IPS-20b (cell line): ENCODE results near the gene CNGA1.
"Not testable (repeated sequence)": the region's sequence is repeated elsewhere in the genome, so short reads cannot be mapped to it uniquely, and the experiment has no call there.

Source experiments
- H3K27ac ChIP-seq: one replicate; pipeline ENCODE4 v1.5.1; 2013; ENCODE audit warnings: low read length
- H3K27me3 ChIP-seq: 2 replicates; pipeline ENCODE4 v1.6.1; 2013; ENCODE audit warnings: mild to moderate bottlenecking, low read length, inconsistent platforms; ENCODE audit not compliant: insufficient read depth
- H3K36me3 ChIP-seq: 2 replicates; pipeline ENCODE4 v1.6.1; 2013; ENCODE audit warnings: low read depth, mild to moderate bottlenecking, inconsistent platforms, low read length, moderate library complexity; ENCODE audit not compliant: insufficient read depth
- H3K4me1 ChIP-seq: 2 replicates; pipeline ENCODE4 v1.6.1; 2013; ENCODE audit warnings: mild to moderate bottlenecking, control low read depth, inconsistent platforms, low read length, moderate library complexity; ENCODE audit not compliant: insufficient read depth
- H3K4me3 ChIP-seq: 2 replicates; pipeline ENCODE4 v1.5.1; 2013; ENCODE audit warnings: mild to moderate bottlenecking, low read length, inconsistent platforms
- H3K9ac ChIP-seq: 2 replicates; pipeline ENCODE4 v1.6.1; 2013; ENCODE audit warnings: low read depth, mild to moderate bottlenecking, inconsistent platforms, low read length, moderate library complexity
- H3K9me3 ChIP-seq: 2 replicates; pipeline ENCODE4 v1.6.1; 2013; ENCODE audit warnings: mild to moderate bottlenecking, low read depth, low read length, inconsistent platforms; ENCODE audit not compliant: insufficient read depth

Gene CNGA1

GRCh38 chr4:47954677-47955076 lies 61.8 kb downstream of the CNGA1 start:
- Histone ChIP-seq H3K9me3 (no peaks in the 10 kb centered on the region), H3K4me3 (no peak overlapping the region), H3K4me1 (no peaks in the 10 kb centered on the region), H3K9ac (no peak overlapping the region), H3K27me3 (no peaks in the 10 kb centered on the region), H3K27ac (no peak overlapping the region), H3K36me3 (no peaks in the 10 kb centered on the region)

- Histone ChIP-seq H3K27me3 (no peaks in the 10 kb centered on the region), H3K9me3 (no peaks in the 10 kb centered on the region), H3K36me3 (no peaks in the 10 kb centered on the region), H3K4me3 (no peak overlapping the region), H3K27ac (no peak overlapping the region), H3K4me1 (no peaks in the 10 kb centered on the region), H3K9ac (no peak overlapping the region)
Observed at GRCh38 chr4:47954245-47954644, 62.2 kb downstream of the CNGA1 start.

GRCh38 chr4:47945930-47946726 lies 70.4 kb downstream of the CNGA1 start:
- Histone ChIP-seq H3K4me1 (no peaks in the 10 kb centered on the region), H3K27me3 (no peaks in the 10 kb centered on the region)

GRCh38 chr4:47942081-47942819 lies 74.2 kb downstream of the CNGA1 start:
- no peaks in the 10 kb centered on the region for H3K4me1 ChIP-seq
- no peaks in the 10 kb centered on the region for H3K27me3 ChIP-seq
- H3K27ac ChIP-seq, result no peak overlapping the region
- H3K9me3 ChIP-seq, result no peaks in the 10 kb centered on the region
- no peak overlapping the region for H3K4me3 ChIP-seq
- no peak overlapping the region for H3K9ac ChIP-seq
- H3K36me3 ChIP-seq, result no peaks in the 10 kb centered on the region

More at GRCh38 chr4:47945930-47946726, 70.4 kb downstream of the CNGA1 start:
- Histone ChIP-seq H3K9me3 (no peaks in the 10 kb centered on the region), H3K9ac (no peak overlapping the region), H3K4me3 (no peak overlapping the region), H3K27ac (no peak overlapping the region), H3K36me3 (no peaks in the 10 kb centered on the region)

GRCh38 chr4:47939456-47939855 lies 77.0 kb downstream of the CNGA1 start:
- Histone ChIP-seq H3K27me3 (no peaks in the 10 kb centered on the region), H3K9me3 (no peaks in the 10 kb centered on the region), H3K36me3 (no peaks in the 10 kb centered on the region), H3K4me1 (no peaks in the 10 kb centered on the region), H3K27ac (no peak overlapping the region), H3K4me3 (no peak overlapping the region), H3K9ac (no peak overlapping the region)

- no peak overlapping the region for H3K27ac ChIP-seq
- H3K27me3 ChIP-seq, result no peaks in the 10 kb centered on the region
- no peaks in the 10 kb centered on the region for H3K9me3 ChIP-seq
- H3K4me1 ChIP-seq, result no peaks in the 10 kb centered on the region
- no peaks in the 10 kb centered on the region for H3K36me3 ChIP-seq
- H3K9ac ChIP-seq, result no peak overlapping the region
- no peak overlapping the region for H3K4me3 ChIP-seq
Observed at GRCh38 chr4:47936336-47936735, 80.1 kb downstream of the CNGA1 start.

GRCh38 chr4:47933840-47934239 lies 82.6 kb downstream of the CNGA1 start:
- Histone ChIP-seq H3K9ac (no peak overlapping the region), H3K9me3 (no peaks in the 10 kb centered on the region), H3K4me1 (no peaks in the 10 kb centered on the region), H3K36me3 (no peaks in the 10 kb centered on the region), H3K27ac (no peak overlapping the region), H3K27me3 (no peaks in the 10 kb centered on the region), H3K4me3 (no peak overlapping the region)

GRCh38 chr4:47930971-47931804 lies 85.3 kb downstream of the CNGA1 start:
- Histone ChIP-seq H3K4me3 (no peak overlapping the region), H3K9ac (no peak overlapping the region), H3K36me3 (no peaks in the 10 kb centered on the region), H3K27ac (no peak overlapping the region), H3K27me3 (no peaks in the 10 kb centered on the region), H3K9me3 (no peaks in the 10 kb centered on the region), H3K4me1 (no peaks in the 10 kb centered on the region)

GRCh38 chr4:47929682-47930201 lies 86.7 kb downstream of the CNGA1 start:
- Histone ChIP-seq H3K27ac (no peak overlapping the region), H3K9ac (no peak overlapping the region), H3K9me3 (no peaks in the 10 kb centered on the region), H3K36me3 (no peaks in the 10 kb centered on the region), H3K27me3 (no peaks in the 10 kb centered on the region), H3K4me3 (no peak overlapping the region), H3K4me1 (no peaks in the 10 kb centered on the region)

- peak overlapping the region; percentile 67 for H3K4me3 ChIP-seq
Observed at GRCh38 chr4:47926667-47927258, 89.7 kb downstream of the CNGA1 start.

GRCh38 chr4:47923261-47923608 lies 93.2 kb downstream of the CNGA1 start:
- H3K4me1 ChIP-seq, H3K4me3 ChIP-seq, H3K36me3 ChIP-seq, H3K27ac ChIP-seq, H3K9me3 ChIP-seq, H3K9ac ChIP-seq, H3K27me3 ChIP-seq: not testable (repeated sequence)

More at GRCh38 chr4:47926667-47927258, 89.7 kb downstream of the CNGA1 start:
- Histone ChIP-seq H3K27ac (no peak overlapping the region), H3K27me3 (no peaks in the 10 kb centered on the region), H3K9me3 (no peaks in the 10 kb centered on the region), H3K36me3 (no peaks in the 10 kb centered on the region), H3K9ac (peak overlapping the region; percentile 59), H3K4me1 (peaks cover 3% of the 10 kb centered on the region; the same call in 1 of the 2 replicates)
